NOMO-1 treated with dmso at 0.1 percent for 144 hours (cell line): Measurements from ENCODE around the gene TBXA2R.
"Not testable (repeated sequence)": the region's sequence is repeated elsewhere in the genome, so short reads cannot be mapped to it uniquely, and the experiment has no call there.

Source experiments
- DNase-seq: peaks from one replicate; lab custom pipeline; 2025; ENCODE audit not compliant: unreplicated experiment; lab: John Stamatoyannopoulos, UW

The TBXA2R gene

DNA sequence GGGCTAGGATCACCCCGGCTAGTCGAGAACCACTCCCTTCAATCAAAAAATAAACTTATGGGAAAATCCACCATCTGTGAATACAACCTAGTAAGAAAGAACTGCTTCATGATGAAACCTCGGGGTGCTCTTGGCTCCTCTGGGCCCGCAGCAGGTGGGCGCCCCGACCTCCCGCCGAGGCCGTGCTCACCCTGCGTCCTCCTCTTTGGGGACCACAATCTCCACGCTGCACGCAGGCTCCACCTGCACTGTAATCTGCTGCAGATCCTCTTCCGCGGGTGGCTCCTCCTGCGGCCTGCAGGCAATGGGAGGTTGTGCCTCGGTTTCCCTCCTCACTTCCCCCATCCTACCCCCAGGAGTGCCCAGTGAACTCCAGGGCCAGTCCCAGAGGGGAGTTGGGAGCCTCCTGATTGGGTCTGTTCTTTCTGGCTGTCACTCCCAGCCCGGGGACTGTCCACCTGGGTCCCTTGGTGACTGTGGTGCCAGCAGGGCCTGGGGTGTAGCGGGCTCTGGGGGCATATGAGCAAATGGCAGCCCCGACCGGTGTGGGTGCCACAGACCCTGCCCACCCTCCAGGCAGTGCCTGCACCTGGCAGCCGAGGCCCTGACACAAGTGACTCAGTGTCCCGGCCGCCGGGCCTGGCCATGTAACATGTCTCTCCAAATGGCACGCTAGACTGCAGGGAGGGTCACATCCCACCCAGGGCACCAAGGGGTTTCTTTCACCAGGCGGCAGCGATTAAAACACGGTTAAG is 35.0 kb upstream of the TBXA2R start:
- DNase-seq = no peak

DNA sequence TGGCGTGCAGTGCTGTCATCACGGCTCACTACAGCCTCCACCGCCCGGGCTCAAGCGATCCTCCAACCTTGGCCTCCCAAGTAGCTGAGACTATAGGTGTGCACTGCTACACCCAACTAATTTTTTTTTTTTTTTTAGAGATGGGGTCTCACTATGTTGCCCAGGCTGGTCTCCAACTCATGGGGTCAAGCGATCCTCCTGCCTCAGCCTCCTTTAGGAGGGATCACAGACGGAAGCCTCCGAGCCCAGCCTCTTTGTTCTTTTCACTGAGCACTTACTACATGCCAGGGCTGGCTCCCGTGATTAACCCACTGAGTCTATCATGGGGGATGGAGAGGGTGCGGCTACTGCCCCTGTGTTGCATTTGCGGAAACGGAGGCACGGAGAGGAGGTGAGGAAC is 32.8 kb upstream of the TBXA2R start:
- DNase-seq = no peak

- DNase-seq = no peak
Observed at GRCh38 chr19:3638208-3639193, 31.8 kb upstream of the TBXA2R start.

- no peak for DNase-seq
Observed at GRCh38 chr19:3637621-3638020, 30.9 kb upstream of the TBXA2R start.

- DNase-seq = no peak
Observed at GRCh38 chr19:3636962-3637361, 30.3 kb upstream of the TBXA2R start.

- no peak for DNase-seq
Observed at GRCh38 chr19:3636506-3636905, 29.8 kb upstream of the TBXA2R start.

DNA sequence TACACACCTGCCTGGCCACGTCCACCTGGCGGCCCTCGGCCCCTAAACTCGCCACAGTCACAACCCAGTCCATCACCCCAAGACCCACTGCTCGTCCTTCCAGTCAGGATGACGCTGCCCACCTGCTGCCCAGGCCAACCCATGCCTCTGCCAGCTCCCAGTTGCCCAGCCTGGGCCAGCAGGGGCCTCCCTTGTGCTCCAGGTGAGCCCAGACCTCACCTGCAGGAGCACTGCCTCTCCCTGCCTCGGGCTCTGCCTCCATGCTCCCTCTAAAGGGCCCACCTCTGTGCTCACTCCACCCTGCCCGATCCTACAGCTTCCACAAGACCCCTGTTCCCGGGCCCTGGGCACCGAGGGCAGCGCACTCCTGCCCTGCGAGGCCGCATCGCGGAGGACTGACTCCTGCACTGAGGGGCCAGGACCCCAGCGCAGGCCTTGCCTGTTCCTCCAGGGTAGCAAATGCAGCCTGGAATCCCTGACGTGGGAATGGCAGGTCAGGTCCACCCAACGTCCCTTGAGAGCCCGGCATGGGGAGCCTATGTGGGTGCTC is 27.9 kb upstream of the TBXA2R start:
- DNase-seq = no peak

- no peak for DNase-seq
Observed at GRCh38 chr19:3633559-3633988, 26.9 kb upstream of the TBXA2R start.

DNA sequence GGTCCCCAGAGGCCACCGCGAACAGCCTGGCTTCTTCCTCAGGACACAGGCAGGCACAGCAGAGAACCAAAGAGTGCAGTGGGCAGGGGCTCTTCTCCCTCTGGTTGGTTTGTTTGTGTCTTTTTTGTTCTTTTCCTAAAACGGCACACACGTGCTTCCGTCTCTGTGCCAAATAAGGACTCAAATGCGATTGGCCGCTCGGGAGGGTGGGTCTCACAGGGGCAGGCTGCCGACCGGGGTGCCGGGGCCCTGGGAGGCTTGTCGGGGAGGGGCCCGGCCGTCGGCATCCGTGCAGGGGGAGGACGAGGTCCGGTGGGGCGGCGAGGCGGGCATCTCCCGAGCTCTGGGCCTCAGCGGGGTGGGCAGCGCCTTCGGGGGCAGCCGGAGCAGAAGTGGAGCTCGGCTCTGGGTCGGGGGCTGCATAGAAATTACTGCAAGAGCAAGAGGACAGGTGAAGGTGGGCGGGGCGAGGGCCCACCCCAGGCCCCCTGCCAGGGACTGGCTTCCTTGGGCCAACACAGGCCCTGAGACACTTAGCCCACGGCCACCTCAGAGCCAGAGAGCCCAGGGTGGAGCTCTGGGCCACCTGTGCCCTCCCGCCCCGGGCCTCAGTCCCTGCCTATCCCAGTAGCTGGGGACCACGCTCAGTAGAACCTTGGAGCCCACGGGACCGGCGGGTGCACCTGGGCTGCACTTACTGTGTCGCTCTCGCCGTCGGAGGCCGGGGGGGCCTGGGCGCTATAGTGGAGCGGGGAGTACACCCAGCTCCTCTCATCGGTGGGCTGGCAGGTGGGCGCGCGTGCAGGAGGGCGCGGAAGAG is 26.3 kb upstream of the TBXA2R start:
- no peak for DNase-seq

- no peak for DNase-seq
Observed at GRCh38 chr19:3632098-3632497, 25.4 kb upstream of the TBXA2R start.

DNA sequence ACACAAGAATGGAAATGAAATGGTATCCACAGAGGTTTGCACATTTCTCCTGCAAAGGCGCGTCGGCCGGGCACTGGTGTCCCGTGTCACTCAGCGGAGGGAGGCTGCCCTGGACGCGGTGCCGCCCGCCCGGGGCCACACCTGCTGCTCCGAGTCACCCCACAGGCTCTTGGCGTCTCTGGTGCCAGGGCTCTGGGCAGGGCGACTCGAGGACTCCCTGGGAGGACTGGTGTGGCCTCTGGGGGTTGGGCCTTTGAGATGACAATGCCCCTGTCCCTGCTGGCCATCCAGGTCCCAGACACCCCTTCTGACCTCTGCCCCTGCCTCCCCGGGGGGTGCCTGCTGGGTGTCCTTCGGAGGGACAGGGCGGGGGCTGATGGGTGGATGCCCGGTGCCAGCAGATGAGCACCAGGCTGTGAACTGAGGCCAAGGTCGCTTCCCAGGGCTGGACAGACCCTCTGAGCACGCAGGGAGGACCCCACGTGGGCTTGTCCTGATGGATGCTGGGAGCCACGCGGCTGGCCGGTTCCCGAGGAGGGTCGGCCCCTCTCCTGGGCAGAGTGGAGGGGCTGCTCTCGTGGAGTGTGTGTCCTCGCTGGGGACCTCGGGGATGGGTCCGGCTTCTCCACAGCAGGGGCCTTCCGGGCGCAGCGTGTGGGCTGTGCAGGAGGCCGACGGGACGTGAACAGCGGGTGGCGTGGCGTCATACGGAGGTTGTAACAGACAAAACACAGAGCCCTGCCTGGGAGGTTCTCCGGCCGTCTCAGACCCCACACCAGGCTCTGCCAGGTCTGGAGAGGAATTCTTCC is 24.6 kb upstream of the TBXA2R start:
- DNase-seq = no peak

- DNase-seq = not testable (repeated sequence)
Observed at GRCh38 chr19:3628766-3629165, 22.1 kb upstream of the TBXA2R start.

DNA sequence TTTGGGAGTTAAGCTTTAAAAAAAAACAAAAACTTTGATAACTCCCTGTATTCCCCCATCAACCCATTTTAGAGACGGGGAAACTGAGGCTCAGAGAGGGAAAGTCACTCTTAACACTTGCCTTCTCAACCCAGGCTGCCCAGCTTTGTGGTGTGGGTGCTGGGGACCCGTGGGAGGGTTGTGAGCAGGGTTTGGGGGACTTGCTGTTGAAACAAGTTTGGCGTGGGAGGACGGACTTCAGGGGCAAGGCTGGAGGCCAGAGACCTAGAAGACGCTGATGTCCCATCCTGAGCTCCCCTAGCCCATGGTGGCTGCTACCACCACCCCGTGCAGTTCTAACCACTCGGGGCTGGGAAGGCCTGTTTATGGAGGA is 20.7 kb upstream of the TBXA2R start:
- no peak for DNase-seq

- DNase-seq = peak; percentile 99
Observed at GRCh38 chr19:3626473-3627350, 20.0 kb upstream of the TBXA2R start, which contains the start of gene CACTIN. Gene CACTIN (minus strand): TSS chr19:3626790. CDS start chr19:3626762, 28 bp downstream.

DNA sequence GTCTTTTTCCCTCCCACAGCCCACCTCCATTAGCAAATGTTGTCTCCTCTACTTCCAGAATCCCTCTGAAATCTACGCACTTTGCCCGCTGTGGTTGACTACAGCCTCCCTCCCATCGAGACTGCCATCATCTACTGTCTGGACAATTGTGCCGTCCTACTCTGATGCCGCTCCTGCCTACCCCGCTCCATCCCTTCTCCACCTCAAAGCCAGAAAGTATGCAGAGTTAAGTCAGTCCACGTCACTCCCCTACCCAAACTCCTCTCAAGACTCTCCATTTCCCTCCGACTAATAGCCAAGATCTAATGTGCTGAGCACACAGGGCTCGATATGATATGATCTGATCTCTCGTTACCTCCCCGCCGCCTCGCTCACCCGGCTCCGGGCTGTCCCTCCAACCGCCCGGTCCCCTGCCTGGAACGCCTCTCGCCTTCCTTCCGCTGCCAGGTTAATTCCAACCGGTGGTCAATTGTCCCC is 19.4 kb upstream of the TBXA2R start:
- DNase-seq = no peak

DNA sequence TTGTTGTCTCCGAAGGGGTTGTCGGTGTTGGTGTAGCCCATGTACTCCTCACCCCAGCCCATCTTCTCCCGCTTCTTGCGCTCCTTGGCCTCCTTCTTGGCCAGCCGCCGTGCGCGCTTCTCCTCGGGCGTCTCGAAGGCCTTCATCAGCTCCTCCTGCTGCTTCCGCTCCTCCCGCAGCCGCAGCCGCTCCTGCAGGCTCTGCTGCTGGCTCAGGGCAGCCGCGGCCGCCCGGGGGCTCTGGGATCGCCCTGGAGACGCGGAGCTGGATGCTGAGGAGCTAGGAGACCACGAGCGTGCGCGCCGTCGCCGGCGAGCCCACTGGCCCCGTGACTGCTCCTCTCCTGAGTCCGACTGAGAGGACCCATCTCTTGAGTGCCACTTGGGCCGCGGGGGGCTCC is 17.0 kb upstream of the TBXA2R start:
- no peak for DNase-seq

GRCh38 chr19:3622224-3622623 is 15.5 kb upstream of the TBXA2R start:
- no peak for DNase-seq

DNA sequence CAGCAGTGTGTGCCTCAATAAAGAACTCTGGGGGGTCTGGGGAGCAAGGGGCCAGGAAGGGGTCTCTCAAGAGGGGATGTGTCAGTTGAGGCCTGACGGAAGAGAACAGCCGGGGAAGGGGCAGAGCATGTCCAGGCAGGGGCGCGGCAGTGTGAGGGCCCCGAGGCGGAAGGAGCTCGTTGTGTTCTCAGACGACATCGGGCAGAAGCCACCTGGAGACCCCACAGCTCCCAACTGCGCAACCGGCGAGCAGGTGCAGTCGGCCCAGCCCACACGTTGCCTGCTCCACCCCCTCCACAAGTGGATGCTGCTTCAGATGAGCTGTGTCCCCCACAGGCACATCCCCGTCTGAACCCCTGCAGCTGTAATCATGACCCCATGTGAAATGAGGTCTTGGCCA is 15.0 kb upstream of the TBXA2R start:
- DNase-seq = no peak
